Mucosa of stomach (tissue), 1 donor: Measurements from ENCODE around the gene C2orf74.
"Not testable (repeated sequence)": the region's sequence is repeated elsewhere in the genome, so short reads cannot be mapped to it uniquely, and the experiment has no call there.

ENCODE experiments used
- H3K27me3 ChIP-seq: one replicate; pipeline ENCODE4 v1.7.0; 2013; ENCODE audit warnings: mild to moderate bottlenecking, low read length; ENCODE audit not compliant: control insufficient read depth, insufficient read depth
- H3K36me3 ChIP-seq: one replicate; pipeline ENCODE4 v1.7.0; 2013; ENCODE audit warnings: low read length; ENCODE audit not compliant: control insufficient read depth, insufficient read depth
- H3K4me1 ChIP-seq: one replicate; pipeline ENCODE4 v1.7.0; 2013; ENCODE audit warnings: mild to moderate bottlenecking, low read length; ENCODE audit not compliant: control insufficient read depth, insufficient read depth
- H3K4me3 ChIP-seq: one replicate; pipeline ENCODE4 v1.7.0; 2013; ENCODE audit warnings: low read length
- H3K9ac ChIP-seq: one replicate; pipeline ENCODE4 v1.7.0; 2013; ENCODE audit warnings: mild to moderate bottlenecking, low read length, moderate library complexity
- H3K9me3 ChIP-seq: one replicate; pipeline ENCODE4 v1.7.0; 2013; ENCODE audit warnings: mild to moderate bottlenecking, low read length, moderate library complexity; ENCODE audit not compliant: control insufficient read depth
- donor health status: Pancreatic carcinoma.

The C2orf74 gene

GRCh38 chr2:61148091-61148490 is 13.9 kb upstream of the C2orf74 start:
- not testable (repeated sequence) for H3K4me3 ChIP-seq, H3K36me3 ChIP-seq, H3K9me3 ChIP-seq, H3K4me1 ChIP-seq, H3K27me3 ChIP-seq, H3K9ac ChIP-seq

- Histone ChIP-seq H3K9ac (no peak overlapping the region), H3K36me3 (no peaks in the 10 kb centered on the region), H3K9me3 (no peaks in the 10 kb centered on the region), H3K27me3 (no peaks in the 10 kb centered on the region), H3K4me1 (peaks cover 4% of the 10 kb centered on the region), H3K4me3 (no peak overlapping the region)
Measured at GRCh38 chr2:61149074-61149473, 12.9 kb upstream of the C2orf74 start.

GRCh38 chr2:61151436-61151835 is 10.6 kb upstream of the C2orf74 start:
- no peaks in the 10 kb centered on the region for H3K36me3 ChIP-seq
- H3K9ac ChIP-seq: no peak overlapping the region
- no peaks in the 10 kb centered on the region for H3K4me1 ChIP-seq
- no peaks in the 10 kb centered on the region for H3K9me3 ChIP-seq
- no peaks in the 10 kb centered on the region for H3K27me3 ChIP-seq
- no peak overlapping the region for H3K4me3 ChIP-seq

GRCh38 chr2:61157371-61158003 is 4.5 kb upstream of the C2orf74 start:
- Histone ChIP-seq H3K4me1 (no peaks in the 10 kb centered on the region), H3K36me3 (no peaks in the 10 kb centered on the region), H3K9me3 (no peaks in the 10 kb centered on the region), H3K9ac (no peak overlapping the region), H3K4me3 (no peak overlapping the region), H3K27me3 (no peaks in the 10 kb centered on the region)

- Histone ChIP-seq H3K36me3 (no peaks in the 10 kb centered on the region), H3K27me3 (no peaks in the 10 kb centered on the region), H3K4me3 (no peak overlapping the region), H3K4me1 (no peaks in the 10 kb centered on the region), H3K9ac (no peak overlapping the region), H3K9me3 (no peaks in the 10 kb centered on the region)
Measured at GRCh38 chr2:61158356-61158955, 3.5 kb upstream of the C2orf74 start.

GRCh38 chr2:61162721-61163120 is 733 bp downstream of the C2orf74 start:
- Histone ChIP-seq H3K4me3 (no peak overlapping the region), H3K9ac (no peak overlapping the region), H3K27me3 (no peaks in the 10 kb centered on the region), H3K9me3 (no peaks in the 10 kb centered on the region), H3K36me3 (no peaks in the 10 kb centered on the region), H3K4me1 (no peaks in the 10 kb centered on the region)

- H3K4me1 ChIP-seq, H3K36me3 ChIP-seq: not testable (repeated sequence)
Measured at GRCh38 chr2:61165082-61165481, 3.1 kb downstream of the C2orf74 start.

GRCh38 chr2:61165946-61166345 is 4.0 kb downstream of the C2orf74 start:
- Histone ChIP-seq H3K9ac (no peak overlapping the region), H3K9me3 (no peaks in the 10 kb centered on the region), H3K4me1 (no peaks in the 10 kb centered on the region), H3K4me3 (no peak overlapping the region), H3K27me3 (no peaks in the 10 kb centered on the region), H3K36me3 (no peaks in the 10 kb centered on the region)

More at GRCh38 chr2:61165082-61165481, 3.1 kb downstream of the C2orf74 start:
- H3K4me3 ChIP-seq, H3K9ac ChIP-seq, H3K9me3 ChIP-seq, H3K27me3 ChIP-seq: not testable (repeated sequence)

GRCh38 chr2:61167579-61167978 is 5.6 kb downstream of the C2orf74 start:
- H3K36me3 ChIP-seq: no peaks in the 10 kb centered on the region

GRCh38 chr2:61172671-61173070 is 10.7 kb downstream of the C2orf74 start:
- no peaks in the 10 kb centered on the region for H3K36me3 ChIP-seq
- no peak overlapping the region for H3K4me3 ChIP-seq
- H3K4me1 ChIP-seq: no peaks in the 10 kb centered on the region
- H3K9ac ChIP-seq: no peak overlapping the region
- H3K9me3 ChIP-seq: no peaks in the 10 kb centered on the region
- no peaks in the 10 kb centered on the region for H3K27me3 ChIP-seq

More at GRCh38 chr2:61167579-61167978, 5.6 kb downstream of the C2orf74 start:
- H3K9ac ChIP-seq: no peak overlapping the region
- H3K4me3 ChIP-seq: no peak overlapping the region
- H3K27me3 ChIP-seq: no peaks in the 10 kb centered on the region
- H3K4me1 ChIP-seq: no peaks in the 10 kb centered on the region
- no peaks in the 10 kb centered on the region for H3K9me3 ChIP-seq

GRCh38 chr2:61173116-61173515 is 11.1 kb downstream of the C2orf74 start:
- no peak overlapping the region for H3K9ac ChIP-seq
- H3K9me3 ChIP-seq: no peaks in the 10 kb centered on the region
- H3K36me3 ChIP-seq: no peaks in the 10 kb centered on the region
- H3K4me1 ChIP-seq: peaks cover 2% of the 10 kb centered on the region
- no peak overlapping the region for H3K4me3 ChIP-seq
- no peaks in the 10 kb centered on the region for H3K27me3 ChIP-seq

GRCh38 chr2:61175036-61175435 is 13.0 kb downstream of the C2orf74 start:
- Histone ChIP-seq H3K4me3 (no peak overlapping the region), H3K9ac (no peak overlapping the region), H3K27me3 (no peaks in the 10 kb centered on the region), H3K36me3 (no peaks in the 10 kb centered on the region), H3K4me1 (peaks cover 21% of the 10 kb centered on the region), H3K9me3 (no peaks in the 10 kb centered on the region)
